ENCODE measurements around the gene MDH2. TPM values are rescaled to one million over a fixed set of nuclear protein-coding genes. Genes with fewer than 3 reads are reported as not detected.
"Not testable (repeated sequence)": the region's sequence is repeated elsewhere in the genome, so short reads cannot be mapped to it uniquely, and the experiment has no call there.

The MDH2 gene
- total RNA-seq, 4 donors from 2014 or later: 99.8 to 127 (median 116) TPM

DNA sequence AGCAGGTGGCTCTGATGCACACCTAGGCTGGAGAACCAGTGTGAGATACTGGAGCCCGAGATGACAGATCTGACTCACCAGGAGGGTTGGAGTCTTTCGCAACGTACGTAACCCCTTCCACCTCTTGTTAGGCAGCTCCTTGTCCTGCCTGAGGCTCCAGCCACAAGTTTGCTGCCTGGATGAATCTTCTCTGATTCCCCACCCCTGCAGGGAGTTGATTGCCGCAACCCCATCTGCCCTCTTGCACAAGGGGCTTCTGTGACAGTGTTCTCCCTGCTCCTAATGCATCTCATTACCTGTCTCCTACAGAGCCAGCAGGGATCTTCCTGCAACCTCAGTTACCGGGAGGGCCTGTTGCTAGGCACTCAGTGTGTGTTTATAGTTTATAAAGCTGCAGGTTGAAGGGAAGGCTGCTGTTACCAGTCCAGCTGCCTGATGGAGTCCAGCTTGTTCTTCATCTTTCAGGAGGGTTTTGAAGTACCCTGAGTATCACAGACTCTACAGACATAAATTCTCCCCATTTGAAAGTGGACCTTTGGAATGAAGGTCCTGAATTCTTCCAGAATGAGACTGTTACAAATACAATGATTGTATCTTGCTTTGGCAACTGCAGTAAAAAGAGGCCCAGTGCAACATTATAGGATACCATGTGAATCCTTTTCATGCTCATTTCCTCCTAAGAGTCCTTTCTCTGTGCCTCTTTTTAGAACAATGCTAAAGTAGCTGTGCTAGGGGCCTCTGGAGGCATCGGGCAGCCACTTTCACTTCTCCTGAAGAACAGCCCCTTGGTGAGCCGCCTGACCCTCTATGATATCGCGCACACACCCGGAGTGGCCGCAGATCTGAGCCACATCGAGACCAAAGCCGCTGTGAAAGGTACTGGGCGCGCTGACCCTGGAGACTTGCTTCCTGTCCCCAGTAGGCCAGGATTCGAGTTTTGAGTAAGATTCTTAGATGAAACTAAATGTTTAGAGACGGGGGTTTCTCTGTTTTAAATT, 6.5 kb downstream of the MDH2 start:
- H3K27ac ChIP-seq: peak overlapping the region; percentile 64
- H3K4me1 ChIP-seq: peaks cover 42% of the 10 kb centered on the region

GRCh38 chr7:76056241-76056640, 8.3 kb downstream of the MDH2 start:
- WGBS: 88% methylated on average over 7 of the region's 7 CpGs
- Histone ChIP-seq H3K4me3 (no peak overlapping the region), H3K27ac (no peak overlapping the region), H3K9me3 (no peaks in the 10 kb centered on the region), H3K27me3 (no peaks in the 10 kb centered on the region), H3K36me3 (peaks cover 56% of the 10 kb centered on the region), H3K4me1 (peaks cover 28% of the 10 kb centered on the region)
- no peak for TF ChIP-seq EP300 (IDR thresholded peaks at IDR 0.05)
- TF ChIP-seq, protein P1, sequence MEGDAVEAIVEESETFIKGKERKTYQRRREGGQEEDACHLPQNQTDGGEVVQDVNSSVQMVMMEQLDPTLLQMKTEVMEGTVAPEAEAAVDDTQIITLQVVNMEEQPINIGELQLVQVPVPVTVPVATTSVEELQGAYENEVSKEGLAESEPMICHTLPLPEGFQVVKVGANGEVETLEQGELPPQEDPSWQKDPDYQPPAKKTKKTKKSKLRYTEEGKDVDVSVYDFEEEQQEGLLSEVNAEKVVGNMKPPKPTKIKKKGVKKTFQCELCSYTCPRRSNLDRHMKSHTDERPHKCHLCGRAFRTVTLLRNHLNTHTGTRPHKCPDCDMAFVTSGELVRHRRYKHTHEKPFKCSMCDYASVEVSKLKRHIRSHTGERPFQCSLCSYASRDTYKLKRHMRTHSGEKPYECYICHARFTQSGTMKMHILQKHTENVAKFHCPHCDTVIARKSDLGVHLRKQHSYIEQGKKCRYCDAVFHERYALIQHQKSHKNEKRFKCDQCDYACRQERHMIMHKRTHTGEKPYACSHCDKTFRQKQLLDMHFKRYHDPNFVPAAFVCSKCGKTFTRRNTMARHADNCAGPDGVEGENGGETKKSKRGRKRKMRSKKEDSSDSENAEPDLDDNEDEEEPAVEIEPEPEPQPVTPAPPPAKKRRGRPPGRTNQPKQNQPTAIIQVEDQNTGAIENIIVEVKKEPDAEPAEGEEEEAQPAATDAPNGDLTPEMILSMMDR (IDR thresholded peaks at IDR 0.05): no peak
- TF ChIP-seq POLR2AphosphoS5 (IDR thresholded peaks at IDR 0.05): no peak
- no peak for TF ChIP-seq POLR2A (IDR thresholded peaks at IDR 0.05)
- no peak for DNase-seq (ENCODE audit: low spot score in 2 of 2)

More for the DNA sequence above, 6.5 kb downstream of the MDH2 start:
- WGBS: 79% methylated on average over 18 of the region's 18 CpGs
- no peak for TF ChIP-seq EP300 (IDR thresholded peaks at IDR 0.05)
- TF ChIP-seq POLR2AphosphoS5 (IDR thresholded peaks at IDR 0.05): peak in 1 of 3 donors; percentile 28
- TF ChIP-seq POLR2A (IDR thresholded peaks at IDR 0.05): no peak
- TF ChIP-seq, protein P1 (IDR thresholded peaks at IDR 0.05): no peak
- no peaks in the 10 kb centered on the region for H3K9me3 ChIP-seq
- no peak overlapping the region for H3K4me3 ChIP-seq
- H3K27me3 ChIP-seq: no peaks in the 10 kb centered on the region
- peaks cover 41% of the 10 kb centered on the region for H3K36me3 ChIP-seq
- no peak for DNase-seq (ENCODE audit: low spot score in 2 of 2)

GRCh38 chr7:76057103-76057812, 9.4 kb downstream of the MDH2 start:
- TF ChIP-seq, protein P1 (IDR thresholded peaks at IDR 0.05): no peak
- TF ChIP-seq EP300 (IDR thresholded peaks at IDR 0.05): no peak
- TF ChIP-seq POLR2AphosphoS5 (IDR thresholded peaks at IDR 0.05): no peak
- TF ChIP-seq POLR2A (IDR thresholded peaks at IDR 0.05): no peak
- no peak for DNase-seq (ENCODE audit: low spot score in 2 of 2)
- 86% methylated on average over 18 of the region's 18 CpGs for WGBS
- H3K9me3 ChIP-seq: no peaks in the 10 kb centered on the region
- H3K4me3 ChIP-seq: no peak overlapping the region
- H3K4me1 ChIP-seq: peaks cover 28% of the 10 kb centered on the region
- H3K36me3 ChIP-seq: peaks cover 63% of the 10 kb centered on the region
- H3K27ac ChIP-seq: no peak overlapping the region
- no peaks in the 10 kb centered on the region for H3K27me3 ChIP-seq

DNA sequence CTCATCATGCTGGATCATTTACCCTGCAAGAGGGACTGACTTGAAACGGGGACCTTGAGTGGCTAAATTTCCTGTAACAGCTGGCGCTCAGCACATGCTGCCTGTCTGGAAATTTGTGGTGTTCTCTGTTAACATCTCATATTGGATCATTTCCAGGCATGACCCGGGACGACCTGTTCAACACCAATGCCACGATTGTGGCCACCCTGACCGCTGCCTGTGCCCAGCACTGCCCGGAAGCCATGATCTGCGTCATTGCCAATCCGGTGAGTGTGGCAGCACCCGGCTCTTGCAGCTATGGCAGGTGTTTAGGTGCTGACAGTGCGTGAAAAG, 9.9 kb downstream of the MDH2 start:
- DNase-seq (ENCODE audit: low spot score in 2 of 2): no peak
- WGBS: 89% methylated on average over 11 of the region's 11 CpGs
- no peak overlapping the region for H3K27ac ChIP-seq
- H3K4me1 ChIP-seq: peaks cover 25% of the 10 kb centered on the region
- H3K4me3 ChIP-seq: no peak overlapping the region
- TF ChIP-seq, protein P1 (IDR thresholded peaks at IDR 0.05): no peak
- TF ChIP-seq POLR2AphosphoS5 (IDR thresholded peaks at IDR 0.05): no peak
- TF ChIP-seq EP300 (IDR thresholded peaks at IDR 0.05): no peak
- TF ChIP-seq POLR2A (IDR thresholded peaks at IDR 0.05): no peak
- no peaks in the 10 kb centered on the region for H3K9me3 ChIP-seq
- H3K36me3 ChIP-seq: peaks cover 67% of the 10 kb centered on the region
- H3K27me3 ChIP-seq: no peaks in the 10 kb centered on the region

GRCh38 chr7:76058745-76059144, 10.8 kb downstream of the MDH2 start:
- peaks cover 21% of the 10 kb centered on the region for H3K4me1 ChIP-seq
- not testable (repeated sequence) for H3K27ac ChIP-seq; H3K9me3 ChIP-seq; DNase-seq (ENCODE audit: low spot score in 2 of 2); H3K27me3 ChIP-seq; H3K4me3 ChIP-seq
- peaks cover 74% of the 10 kb centered on the region for H3K36me3 ChIP-seq
- WGBS: 89% methylated on average over 7 of the region's 7 CpGs

All from suprapubic skin (tissue), 4 donors.